ENCODE measurements around the gene RHOT2.

DNA sequence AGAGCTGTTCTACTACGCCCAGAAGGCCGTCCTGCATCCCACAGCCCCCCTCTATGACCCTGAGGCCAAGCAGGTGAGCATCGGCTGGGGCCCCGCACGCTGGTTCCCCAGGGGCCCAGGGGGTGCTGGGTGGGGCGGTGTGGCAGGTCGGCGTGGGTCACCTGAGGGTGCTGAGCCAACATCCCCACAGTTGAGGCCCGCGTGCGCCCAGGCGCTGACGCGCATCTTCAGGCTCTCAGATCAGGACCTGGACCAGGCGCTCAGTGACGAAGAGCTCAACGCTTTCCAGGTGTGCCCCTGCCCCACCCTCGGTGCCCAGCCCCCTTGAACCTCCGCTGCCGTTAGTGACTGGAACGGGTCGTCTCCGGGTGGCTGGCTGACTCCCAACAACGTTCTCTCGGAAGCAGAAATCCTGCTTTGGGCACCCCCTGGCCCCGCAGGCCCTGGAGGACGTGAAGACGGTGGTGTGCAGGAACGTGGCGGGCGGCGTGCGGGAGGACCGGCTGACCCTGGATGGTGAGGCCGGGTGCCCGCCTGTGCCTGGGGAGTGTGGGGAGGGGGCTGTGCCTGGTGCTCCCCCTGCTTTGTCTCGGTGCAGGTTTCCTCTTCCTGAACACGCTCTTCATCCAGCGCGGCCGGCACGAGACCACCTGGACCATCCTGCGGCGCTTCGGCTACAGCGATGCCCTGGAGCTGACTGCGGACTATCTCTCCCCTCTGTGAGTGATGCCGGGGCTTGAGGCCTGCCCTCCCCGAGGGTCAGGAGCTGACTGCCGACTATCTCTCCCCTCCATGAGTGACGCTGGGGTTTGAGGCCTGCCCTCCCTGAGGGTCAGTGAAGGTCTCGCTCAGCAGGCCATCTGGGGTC, 2.8 kb downstream of the RHOT2 start:
- TF ChIP-seq, protein P1, sequence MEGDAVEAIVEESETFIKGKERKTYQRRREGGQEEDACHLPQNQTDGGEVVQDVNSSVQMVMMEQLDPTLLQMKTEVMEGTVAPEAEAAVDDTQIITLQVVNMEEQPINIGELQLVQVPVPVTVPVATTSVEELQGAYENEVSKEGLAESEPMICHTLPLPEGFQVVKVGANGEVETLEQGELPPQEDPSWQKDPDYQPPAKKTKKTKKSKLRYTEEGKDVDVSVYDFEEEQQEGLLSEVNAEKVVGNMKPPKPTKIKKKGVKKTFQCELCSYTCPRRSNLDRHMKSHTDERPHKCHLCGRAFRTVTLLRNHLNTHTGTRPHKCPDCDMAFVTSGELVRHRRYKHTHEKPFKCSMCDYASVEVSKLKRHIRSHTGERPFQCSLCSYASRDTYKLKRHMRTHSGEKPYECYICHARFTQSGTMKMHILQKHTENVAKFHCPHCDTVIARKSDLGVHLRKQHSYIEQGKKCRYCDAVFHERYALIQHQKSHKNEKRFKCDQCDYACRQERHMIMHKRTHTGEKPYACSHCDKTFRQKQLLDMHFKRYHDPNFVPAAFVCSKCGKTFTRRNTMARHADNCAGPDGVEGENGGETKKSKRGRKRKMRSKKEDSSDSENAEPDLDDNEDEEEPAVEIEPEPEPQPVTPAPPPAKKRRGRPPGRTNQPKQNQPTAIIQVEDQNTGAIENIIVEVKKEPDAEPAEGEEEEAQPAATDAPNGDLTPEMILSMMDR (conservative IDR thresholded peaks at IDR 0.05) = no peak
- TF ChIP-seq EZH2 (IDR thresholded peaks at IDR 0.05; ENCODE audit: low read depth) = no peak

Data from PC-9 (cell line).